H54 (cell line): Measurements from ENCODE around the gene OR2V1.
A peak's percentile ranks its signal among the peaks of the same experiment; 100 is the strongest.
"Not testable (repeated sequence)": the region's sequence is repeated elsewhere in the genome, so short reads cannot be mapped to it uniquely, and the experiment has no call there.

Source experiments
- DNase-seq: peaks from one replicate; pipeline ENCODE4 v3.0.0; 2011; ENCODE audit warnings: low spot score, mixed read lengths; ENCODE audit not compliant: insufficient read length
- FAIRE-seq: peaks from 3 replicates; lab custom pipeline; 2011; peaks lifted over from hg19 to GRCh38; lab: Jason Lieb, UNC
- POLR2A ChIP-seq: IDR thresholded peaks from 2 replicates; pipeline ENCODE4 v1.6.1; 2011; ENCODE audit warnings: low read depth, mild to moderate bottlenecking, low read length

The OR2V1 gene

GRCh38 chr5:181166812-181167733, 36.1 kb upstream of the OR2V1 start:
- FAIRE-seq (no peak), DNase-seq (no peak)
- no peak for TF ChIP-seq POLR2A

GRCh38 chr5:181164076-181164952, 33.3 kb upstream of the OR2V1 start:
- FAIRE-seq = no peak
- TF ChIP-seq POLR2A = no peak

GRCh38 chr5:181163487-181164075, 32.6 kb upstream of the OR2V1 start:
- FAIRE-seq (no peak), DNase-seq (no peak)
- TF ChIP-seq POLR2A = no peak

More at GRCh38 chr5:181164076-181164952, 33.3 kb upstream of the OR2V1 start:
- DNase-seq = no peak

GRCh38 chr5:181161534-181162175, 30.7 kb upstream of the OR2V1 start:
- TF ChIP-seq POLR2A = no peak
- DNase-seq (no peak), FAIRE-seq (no peak)

- not testable (repeated sequence) for FAIRE-seq
- DNase-seq = peak; percentile 69
Observed at GRCh38 chr5:181160755-181161533, 30.0 kb upstream of the OR2V1 start.

GRCh38 chr5:181160152-181160754, 29.3 kb upstream of the OR2V1 start:
- no peak for TF ChIP-seq POLR2A
- FAIRE-seq (no peak), DNase-seq (no peak)

- TF ChIP-seq POLR2A = no peak
- FAIRE-seq = no peak
- peak; percentile 74 for DNase-seq
Observed at GRCh38 chr5:181159286-181160151, 28.6 kb upstream of the OR2V1 start.

- TF ChIP-seq POLR2A = no peak
- DNase-seq = no peak
- FAIRE-seq = no peak
Observed at GRCh38 chr5:181158869-181159268, 27.9 kb upstream of the OR2V1 start.

- no peak for TF ChIP-seq POLR2A
- no peak for DNase-seq
- FAIRE-seq = no peak
Observed at GRCh38 chr5:181156758-181157157, 25.8 kb upstream of the OR2V1 start.

- FAIRE-seq (no peak), DNase-seq (no peak)
- no peak for TF ChIP-seq POLR2A
Observed at GRCh38 chr5:181153814-181154213, 22.8 kb upstream of the OR2V1 start.

- FAIRE-seq (no peak), DNase-seq (peak; percentile 61)
- no peak for TF ChIP-seq POLR2A
Observed at GRCh38 chr5:181152406-181152805, 21.4 kb upstream of the OR2V1 start.
